NCI-H524 (cell line): ENCODE measurements around the gene GOLGA6L22.
"Not testable (repeated sequence)": the region's sequence is repeated elsewhere in the genome, so short reads cannot be mapped to it uniquely, and the experiment has no call there.

Experiments used
- DNase-seq, 2 experiments: peaks; one replicate each; lab custom pipeline; 2025; lab: John Stamatoyannopoulos, UW

Gene GOLGA6L22

GRCh38 chr15:22458603-22459002 is at the start of gene GOLGA6L22:
TSS of gene GOLGA6L22 (plus strand) at chr15:22458903. CDS start at chr15:22458994, 91 bp downstream.
- DNase-seq = not testable (repeated sequence)

GRCh38 chr15:22417288-22417687 is 41.4 kb upstream of the GOLGA6L22 start:
- DNase-seq = not testable (repeated sequence)

GRCh38 chr15:22417795-22418194 is 40.9 kb upstream of the GOLGA6L22 start:
- not testable (repeated sequence) for DNase-seq

GRCh38 chr15:22418212-22418611 is 40.5 kb upstream of the GOLGA6L22 start:
- DNase-seq = not testable (repeated sequence)

- not testable (repeated sequence) for DNase-seq
These were observed 40.0 kb upstream of the GOLGA6L22 start for GRCh38 chr15:22418666-22419065.

- DNase-seq = not testable (repeated sequence)
These were observed 38.4 kb upstream of the GOLGA6L22 start for GRCh38 chr15:22420340-22420739.

GRCh38 chr15:22429426-22429825 is 29.3 kb upstream of the GOLGA6L22 start:
- not testable (repeated sequence) for DNase-seq

GRCh38 chr15:22431687-22432086 is 27.0 kb upstream of the GOLGA6L22 start:
- not testable (repeated sequence) for DNase-seq

- not testable (repeated sequence) for DNase-seq
These were observed 35.9 kb downstream of the GOLGA6L22 start for GRCh38 chr15:22494490-22495113.

- DNase-seq = not testable (repeated sequence)
These were observed 38.5 kb downstream of the GOLGA6L22 start for GRCh38 chr15:22497200-22497599.

GRCh38 chr15:22498220-22498925 is 39.7 kb downstream of the GOLGA6L22 start:
- DNase-seq = not testable (repeated sequence)

GRCh38 chr15:22502272-22502671 is 43.6 kb downstream of the GOLGA6L22 start:
- not testable (repeated sequence) for DNase-seq

- not testable (repeated sequence) for DNase-seq
These were observed 48.3 kb downstream of the GOLGA6L22 start for GRCh38 chr15:22506959-22507358.

- DNase-seq = not testable (repeated sequence)
These were observed 57.4 kb downstream of the GOLGA6L22 start for GRCh38 chr15:22516140-22516539.
